CD4-positive, alpha-beta T cell treated with Interleukin-15 for 4 hours (primary cell): ENCODE results near the gene OTOS.

Experiments used
- DNase-seq: peaks from one replicate; pipeline ENCODE4 v3.0.0-alpha.2; 2020; ENCODE audit warnings: low spot score

Gene OTOS

GRCh38 chr2:240151477-240152031, 11.1 kb upstream of the OTOS start:
- DNase-seq, result no peak

DNA sequence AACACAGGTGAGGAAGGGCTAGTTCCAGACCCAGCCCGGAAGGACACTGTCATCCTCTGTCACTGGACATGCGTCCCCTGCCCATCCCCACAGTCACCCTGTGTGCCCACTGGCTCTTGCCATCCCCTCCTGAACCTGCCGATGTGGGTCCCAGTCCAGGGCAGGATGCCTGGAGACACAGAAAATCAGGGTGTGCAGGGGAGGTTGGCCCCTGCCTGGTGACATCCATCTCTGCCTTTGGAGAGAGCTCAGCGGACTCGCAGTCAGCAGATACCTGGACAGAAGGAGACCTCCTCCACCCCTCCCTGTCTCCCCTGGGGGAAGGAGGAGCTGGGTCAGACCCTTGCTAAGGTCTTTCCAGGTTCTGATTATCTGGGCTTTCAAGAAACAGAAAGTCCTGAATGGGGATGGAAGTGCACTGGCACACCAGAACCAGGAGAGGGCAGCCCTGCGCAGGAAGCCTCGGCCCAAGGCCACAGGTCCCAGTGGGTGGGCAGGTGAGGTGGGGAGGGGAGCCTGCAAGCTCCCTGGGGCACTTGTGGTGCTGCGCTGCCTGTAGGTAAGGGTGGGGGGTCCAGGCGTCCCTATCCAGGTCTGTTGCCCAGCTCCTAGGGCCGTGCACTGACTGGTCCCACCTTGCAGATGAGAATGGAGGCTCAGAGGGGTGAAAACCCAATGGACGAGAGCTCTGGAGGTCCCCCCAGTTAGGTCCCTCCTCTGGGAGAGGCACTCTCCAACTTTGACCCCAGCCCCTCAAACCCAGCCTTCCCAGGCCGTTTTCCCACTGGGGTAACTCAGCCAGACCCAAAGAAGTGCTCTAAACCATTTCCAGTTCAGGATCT, 9.7 kb upstream of the OTOS start:
- DNase-seq, result peak; percentile 10

- DNase-seq, result no peak
These were observed 7.6 kb upstream of the OTOS start for GRCh38 chr2:240147911-240148587.

GRCh38 chr2:240147382-240147781, 6.9 kb upstream of the OTOS start:
- no peak for DNase-seq

DNA sequence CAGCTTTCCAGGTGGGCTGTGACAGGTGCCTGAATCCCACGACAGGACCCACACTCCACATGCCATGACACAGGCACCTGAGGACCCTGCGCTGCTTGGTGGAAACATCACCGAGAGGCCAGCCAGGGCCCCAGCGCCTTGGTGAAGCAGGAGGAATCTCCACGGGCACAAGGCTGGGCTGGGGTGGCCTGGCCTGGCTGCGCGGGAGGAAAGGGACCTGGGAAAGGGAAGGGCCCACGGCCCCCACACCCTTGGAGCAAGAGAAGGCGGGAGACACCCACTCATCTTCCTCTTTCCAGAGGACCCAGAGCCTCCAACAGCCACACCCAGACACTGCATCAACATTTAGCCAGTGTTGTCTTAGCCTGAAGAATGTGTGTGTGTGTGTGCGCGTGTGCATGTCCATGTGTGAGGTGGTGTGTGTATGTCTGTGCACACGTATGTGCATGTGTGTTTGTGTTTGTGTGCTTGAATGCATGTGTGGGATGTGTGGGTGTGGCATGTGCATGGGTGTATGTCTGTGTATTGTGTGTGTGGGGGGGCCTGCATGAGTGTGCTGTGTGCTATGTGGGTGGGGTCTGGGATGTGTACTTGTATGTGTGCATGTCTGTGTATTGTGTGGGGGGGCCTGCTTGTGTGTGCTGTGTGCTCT, 6.3 kb upstream of the OTOS start:
- DNase-seq, result no peak

DNA sequence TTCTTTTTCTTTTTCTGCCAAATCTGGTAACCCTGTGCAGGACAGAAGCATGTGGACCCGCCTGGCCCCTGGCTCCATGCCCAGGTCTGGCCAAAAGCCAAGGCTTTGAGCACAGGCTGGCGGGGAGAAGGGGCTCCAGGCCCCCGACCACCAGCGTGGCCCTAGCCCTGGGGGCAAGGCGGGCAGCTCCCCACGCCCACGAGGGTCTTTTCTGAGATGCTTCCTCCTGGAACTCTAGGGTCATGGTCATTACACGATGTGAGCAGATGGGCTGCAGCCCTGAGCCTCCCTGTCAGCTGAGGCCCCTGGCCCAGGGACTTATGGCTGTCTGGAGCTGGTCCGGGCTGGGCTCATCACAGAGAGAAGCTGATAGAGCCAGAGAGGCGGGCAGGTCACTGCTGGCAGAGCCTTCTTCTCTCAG, 5.7 kb upstream of the OTOS start:
- no peak for DNase-seq

DNA sequence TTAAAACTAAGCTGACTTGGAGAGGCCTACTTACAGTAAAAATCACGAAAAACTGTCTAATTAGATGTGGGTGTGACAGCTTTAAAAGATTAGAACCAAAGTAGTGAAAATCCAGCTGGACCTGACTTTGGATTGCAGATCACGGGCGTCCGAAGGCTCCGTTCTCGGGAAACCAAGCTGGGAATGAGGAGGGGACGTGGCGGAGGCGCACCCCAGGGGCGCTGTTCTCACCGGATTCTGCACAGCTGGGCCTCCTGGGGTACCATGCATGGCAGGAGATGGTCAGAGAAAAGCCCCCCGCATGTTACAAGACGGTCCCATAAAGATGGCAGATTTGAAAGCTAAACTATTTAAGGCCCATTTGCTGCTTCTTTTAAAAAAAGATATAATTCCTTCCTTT, 5.0 kb upstream of the OTOS start:
- DNase-seq, result no peak

GRCh38 chr2:240144649-240145261, 4.3 kb upstream of the OTOS start:
- DNase-seq, result no peak

GRCh38 chr2:240143801-240144648, 3.6 kb upstream of the OTOS start:
- DNase-seq, result peak; percentile 76

GRCh38 chr2:240143276-240143675, 2.8 kb upstream of the OTOS start:
- no peak for DNase-seq

DNA sequence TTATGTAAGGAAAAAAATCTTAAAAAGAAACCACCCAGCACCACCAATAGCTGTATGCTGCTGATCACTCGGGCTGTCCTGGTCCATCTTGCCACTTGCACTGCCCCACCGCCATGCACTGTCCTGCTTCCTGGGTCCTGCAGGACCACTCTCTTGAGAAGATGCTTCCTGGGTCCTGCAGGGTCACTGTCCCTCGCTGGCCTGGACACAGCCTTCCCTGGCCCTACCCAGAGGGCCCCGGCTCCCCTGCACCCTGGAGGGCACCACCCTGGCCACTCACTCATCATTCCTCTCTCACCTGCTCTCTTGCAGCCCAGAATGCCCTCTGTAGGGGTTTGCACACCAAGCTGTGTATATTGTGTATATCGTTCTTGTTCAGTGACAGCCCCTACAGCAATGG, 2.4 kb upstream of the OTOS start:
- DNase-seq, result no peak

DNA sequence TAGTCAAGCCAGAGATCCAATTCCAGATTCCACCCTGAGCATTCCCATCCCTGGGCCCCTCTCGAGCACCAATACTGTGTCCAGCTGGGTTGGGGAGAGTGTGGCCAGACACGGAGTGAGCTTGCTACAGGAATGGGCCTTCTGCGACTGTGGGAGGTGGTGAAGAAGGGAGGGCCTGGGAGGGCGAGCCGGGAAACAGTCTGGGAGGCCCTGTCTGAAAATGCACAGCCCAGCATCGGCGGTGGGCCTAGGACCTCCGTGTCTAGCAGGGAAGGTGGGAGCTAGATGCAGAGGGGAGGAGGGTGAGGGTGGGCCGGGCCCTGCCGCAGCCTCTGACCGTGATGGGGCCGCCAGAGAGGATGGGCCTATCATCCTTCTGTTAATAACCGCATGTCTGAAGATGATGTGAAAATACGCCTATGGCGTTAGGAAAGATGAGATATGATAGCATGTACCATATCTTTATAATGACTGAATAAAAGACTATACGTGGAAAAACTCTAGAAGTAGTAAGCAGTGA, 1.9 kb upstream of the OTOS start:
- no peak for DNase-seq

DNA sequence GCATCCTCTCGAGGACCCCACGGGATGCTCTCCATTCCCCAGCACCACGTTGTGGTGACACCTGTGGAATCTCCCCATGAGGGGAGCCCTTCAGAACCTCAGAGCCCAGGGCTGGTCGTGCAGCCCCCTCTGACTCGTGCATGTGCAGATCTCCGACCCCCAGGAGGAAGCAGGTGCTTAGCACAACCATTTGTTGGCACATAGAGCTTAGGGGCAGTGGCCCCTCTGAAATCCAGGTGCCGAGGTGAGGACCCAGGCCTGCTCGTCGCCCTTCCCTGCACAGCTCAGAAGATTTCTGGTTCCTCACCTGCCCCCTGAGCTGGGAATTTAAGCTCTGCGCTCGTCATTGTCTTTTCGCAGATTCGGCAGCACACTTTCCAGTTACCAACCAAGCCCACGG, 1.3 kb upstream of the OTOS start:
- DNase-seq, result no peak

DNA sequence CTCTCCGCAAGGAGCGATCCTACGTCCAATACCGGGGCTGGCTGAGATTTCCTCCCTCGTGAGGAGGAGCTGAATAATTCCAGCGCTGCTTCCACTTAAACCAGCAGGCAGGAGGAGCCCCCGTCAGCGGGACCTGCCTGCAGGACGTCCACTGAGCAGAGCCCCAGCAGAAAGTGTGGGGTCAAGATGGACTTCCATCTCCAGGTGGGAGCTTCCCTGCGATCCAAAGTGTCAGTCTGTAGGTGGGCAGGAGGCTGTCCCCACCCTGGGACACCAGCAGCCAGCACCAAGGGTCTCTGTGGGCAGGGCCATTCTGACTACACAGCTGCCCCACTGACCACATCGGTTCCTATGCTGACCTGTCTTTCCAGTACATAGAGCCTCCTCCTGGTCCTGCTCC, 462 bp upstream of the OTOS start:
- no peak for DNase-seq

DNA sequence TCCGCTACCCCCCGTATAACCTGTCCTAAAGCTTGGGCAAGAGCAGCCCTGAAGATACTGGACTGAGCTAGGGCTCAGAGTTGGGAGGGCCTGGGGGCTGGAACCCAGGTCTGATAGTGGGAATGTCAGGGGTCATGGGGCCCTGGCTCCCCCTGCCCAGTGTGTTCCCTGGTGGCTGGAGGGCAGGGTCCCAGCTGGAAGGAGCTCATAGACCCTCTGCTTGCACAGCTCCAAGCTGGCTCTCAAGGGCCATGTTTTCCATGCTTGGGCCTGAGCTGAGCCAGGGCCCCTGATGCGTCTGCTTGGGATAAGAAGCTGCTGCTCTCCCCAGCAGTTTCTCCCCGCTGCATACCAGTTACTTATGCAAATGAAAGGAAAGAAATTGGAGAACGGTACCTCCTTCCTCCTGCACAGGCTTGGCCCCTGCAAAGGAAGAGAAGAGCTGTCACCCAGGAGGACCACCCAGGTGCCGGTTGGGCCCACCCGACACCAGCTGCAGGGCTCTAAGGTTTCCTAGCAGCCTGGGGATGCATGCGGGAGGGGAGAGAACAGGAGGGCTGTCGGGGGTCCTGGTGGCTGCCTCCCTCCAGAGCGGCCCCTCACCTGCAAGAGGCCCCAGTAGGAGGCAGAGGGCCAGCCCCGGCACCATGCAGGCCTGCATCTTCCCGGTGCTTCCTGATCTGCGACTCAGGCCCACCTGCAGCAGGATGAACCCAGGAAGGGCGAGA, 628 bp downstream of the OTOS start:
- DNase-seq, result no peak

GRCh38 chr2:240139011-240139441, 1.4 kb downstream of the OTOS start:
- DNase-seq, result no peak

- no peak for DNase-seq
These were observed 2.0 kb downstream of the OTOS start for GRCh38 chr2:240138254-240138984.

GRCh38 chr2:240137596-240138253, 2.7 kb downstream of the OTOS start:
- no peak for DNase-seq

- no peak for DNase-seq
These were observed 3.7 kb downstream of the OTOS start for GRCh38 chr2:240136671-240137292.
